IMR-90 (cell line): ENCODE measurements around the gene LRRC4C. TPM values are rescaled to one million over a fixed set of nuclear protein-coding genes. Genes with fewer than 3 reads are reported as not detected.

Experiments used
- ATAC-seq: fragments of 200-7000 bp; cut with Tn5 transposase; 2 replicates; pipeline ENCODE4 v1.9.1; 2020; ENCODE audit warnings: low read depth, mild to moderate bottlenecking, moderate library complexity
- BruUV-seq: library from RNA; stranded (reverse); fragments of 400-500 nt; replicated peaks from 2 replicates; lab custom pipeline; 2021; lab: Mats Ljungman, UMichigan
- CTCF ChIA-PET: fragments of 300-600 bp; formaldehyde crosslinking; extraction: SDS; loops from one replicate; lab custom pipeline; 2021; ENCODE audit warnings: antibody characterized with exemption; lab: Yijun Ruan, JAX
- POLR2A ChIA-PET: fragments of 300-600 bp; sonication (Branson Sonifier 250); formaldehyde crosslinking; loops from one replicate; lab custom pipeline; 2022; ENCODE audit warnings: antibody characterized with exemption; ENCODE audit not compliant: unreplicated experiment; lab: Charles Lee
- DNase-seq: peaks from one replicate; pipeline ENCODE4 v3.0.0; 2013
- H2AFZ ChIP-seq: replicated peaks from 2 replicates; pipeline ENCODE3; 2013; ENCODE audit warnings: low read length, mild to moderate bottlenecking; ENCODE audit not compliant: poor library complexity
- H2AK5ac ChIP-seq: 2 replicates; pipeline ENCODE4 v1.6.1; 2013; ENCODE audit warnings: low read depth, low read length, inconsistent platforms
- H2AK9ac ChIP-seq: replicated peaks from 2 replicates; pipeline ENCODE3; 2013; ENCODE audit warnings: mild to moderate bottlenecking, low read depth, low read length, moderate library complexity; ENCODE audit not compliant: poor library complexity
- H2BK120ac ChIP-seq: 2 replicates; pipeline ENCODE4 v1.6.1; 2013; ENCODE audit warnings: low read depth, low read length, inconsistent platforms
- H2BK15ac ChIP-seq: 3 replicates; pipeline ENCODE4 v1.6.1; 2013; ENCODE audit warnings: low read depth, low read length, inconsistent platforms
- H2BK20ac ChIP-seq: 2 replicates; pipeline ENCODE4 v1.6.1; 2013; ENCODE audit warnings: low read depth, mild to moderate bottlenecking, inconsistent platforms, low read length, moderate library complexity
- H2BK5ac ChIP-seq: 2 replicates; pipeline ENCODE4 v1.6.1; 2013; ENCODE audit warnings: mild to moderate bottlenecking, low read depth, low read length, inconsistent platforms; ENCODE audit not compliant: poor library complexity, severe bottlenecking
- H3K14ac ChIP-seq: replicated peaks from 2 replicates; pipeline ENCODE4 v1.6.1; 2013; ENCODE audit warnings: low read depth, low read length, inconsistent platforms
- H3K18ac ChIP-seq: 2 replicates; pipeline ENCODE4 v1.6.1; 2013; ENCODE audit warnings: low read depth, low read length, control low read depth
- H3K23ac ChIP-seq: 2 replicates; pipeline ENCODE4 v1.6.1; 2013; ENCODE audit warnings: low read depth, low read length, inconsistent platforms
- H3K27ac ChIP-seq: 2 replicates; pipeline ENCODE4 v1.5.1; 2013; ENCODE audit warnings: mild to moderate bottlenecking, control low read depth, low read length; ENCODE audit not compliant: insufficient read depth
- H3K27me3 ChIP-seq: 2 replicates; pipeline ENCODE4 v1.6.1; 2013; ENCODE audit warnings: low read length; ENCODE audit not compliant: control insufficient read depth, insufficient read depth
- H3K36me3 ChIP-seq: 2 replicates; pipeline ENCODE4 v1.6.1; 2013; ENCODE audit warnings: low read length, mixed read lengths; ENCODE audit not compliant: control insufficient read depth, insufficient read depth
- H3K4ac ChIP-seq: 2 replicates; pipeline ENCODE4 v1.6.1; 2013; ENCODE audit warnings: low read depth, low read length, inconsistent platforms
- H3K4me1 ChIP-seq: 2 replicates; pipeline ENCODE4 v1.6.1; 2013; ENCODE audit warnings: low read length, mixed read lengths; ENCODE audit not compliant: control insufficient read depth, insufficient read depth
- H3K4me2 ChIP-seq: 2 replicates; pipeline ENCODE4 v1.6.1; 2013; ENCODE audit warnings: low read depth, mild to moderate bottlenecking, control low read depth, low read length, moderate library complexity
- H3K4me3 ChIP-seq: 2 replicates; pipeline ENCODE4 v1.5.1; 2013; ENCODE audit warnings: low read depth, mild to moderate bottlenecking, control low read depth, low read length, moderate library complexity; ENCODE audit not compliant: insufficient read depth
- H3K56ac ChIP-seq: 2 replicates; pipeline ENCODE4 v1.6.1; 2013; ENCODE audit warnings: low read length, inconsistent platforms; ENCODE audit not compliant: insufficient read depth; ENCODE audit errors: extremely low read depth
- H3K79me1 ChIP-seq, 2 experiments: 2 replicates each; pipeline ENCODE4 v1.6.1; 2013; ENCODE audit warnings: low read length in 2 of 2, inconsistent platforms in 1 of 2, low read depth in 1 of 2
- H3K9ac ChIP-seq: 2 replicates; pipeline ENCODE4 v1.6.1; 2013; ENCODE audit warnings: low read depth, low read length, control low read depth
- H3K9me1 ChIP-seq: 2 replicates; pipeline ENCODE4 v1.6.1; 2013; ENCODE audit warnings: low read length, inconsistent platforms; ENCODE audit not compliant: insufficient read depth
- H3K9me3 ChIP-seq: 2 replicates; pipeline ENCODE4 v1.6.1; 2013; ENCODE audit warnings: low read length; ENCODE audit not compliant: control insufficient read depth, insufficient read depth
- H4K20me1 ChIP-seq: 2 replicates; pipeline ENCODE4 v1.6.1; 2013; ENCODE audit warnings: low read length, inconsistent platforms; ENCODE audit not compliant: insufficient read depth
- H4K5ac ChIP-seq: 2 replicates; pipeline ENCODE4 v1.6.1; 2013; ENCODE audit warnings: mild to moderate bottlenecking, low read depth, low read length, control low read depth
- H4K8ac ChIP-seq, 2 experiments: 2 replicates each; pipeline ENCODE4 v1.6.1; 2013; ENCODE audit warnings: low read depth in 2 of 2, low read length in 2 of 2, control low read depth in 1 of 2, inconsistent platforms in 1 of 2
- H4K91ac ChIP-seq: 2 replicates; pipeline ENCODE4 v1.6.1; 2013; ENCODE audit warnings: low read depth, low read length, inconsistent platforms; ENCODE audit not compliant: insufficient read depth
- BHLHE40 ChIP-seq: fragments of 150-350 bp; IDR thresholded peaks from 2 replicates; pipeline ENCODE4 v1.6.1; 2016; ENCODE audit warnings: mild to moderate bottlenecking, low read depth, low read length
- CEBPB ChIP-seq: IDR thresholded peaks from 2 replicates; pipeline ENCODE4 v1.6.1; 2012; ENCODE audit warnings: low read depth, low read length, improper control_type of control experiment
- CHD1 ChIP-seq: IDR thresholded peaks from 2 replicates; pipeline ENCODE4 v1.6.1; 2012; ENCODE audit warnings: low read depth, low read length, improper control_type of control experiment
- FOS ChIP-seq: fragments of 150-350 bp; IDR thresholded peaks from 2 replicates; pipeline ENCODE4 v1.6.1; 2016; ENCODE audit warnings: low read depth, low read length
- MAFK ChIP-seq: IDR thresholded peaks from 2 replicates; pipeline ENCODE4 v1.6.1; 2012; ENCODE audit warnings: low read depth, low read length, improper control_type of control experiment
- MAZ ChIP-seq: IDR thresholded peaks from 2 replicates; pipeline ENCODE4 v1.6.1; 2012; ENCODE audit warnings: low read depth, mild to moderate bottlenecking, low read length, improper control_type of control experiment, moderate library complexity, borderline replicate concordance
- MXI1 ChIP-seq: IDR thresholded peaks from 2 replicates; pipeline ENCODE4 v1.6.1; 2012; ENCODE audit warnings: low read depth, mild to moderate bottlenecking, low read length, moderate library complexity, borderline replicate concordance
- POLR2A ChIP-seq: IDR thresholded peaks from 2 replicates; pipeline ENCODE4 v1.6.1; 2012; ENCODE audit warnings: mild to moderate bottlenecking, low read depth, low read length
- RAD21 ChIP-seq: IDR thresholded peaks from 2 replicates; pipeline ENCODE4 v1.6.1; 2012; ENCODE audit warnings: low read length, improper control_type of control experiment
- RCOR1 ChIP-seq: IDR thresholded peaks from 2 replicates; pipeline ENCODE4 v1.6.1; 2012; ENCODE audit warnings: mild to moderate bottlenecking, low read length, improper control_type of control experiment; ENCODE audit not compliant: insufficient replicate concordance
- SMC3 ChIP-seq: fragments of 150-350 bp; IDR thresholded peaks from 2 replicates; pipeline ENCODE4 v1.6.1; 2016; ENCODE audit warnings: low read depth, mild to moderate bottlenecking, antibody characterized with exemption, low read length, moderate library complexity
- WGBS, 2 experiments: methylation state at CpG; one replicate each; pipeline versions ENCODE4 v1.1.5 to v1.1.7; 2013; ENCODE audit warnings: missing lambda C conversion rate in 2 of 2; ENCODE audit not compliant: insufficient read length in 1 of 2; ENCODE audit errors: extremely low coverage in 2 of 2; 5-methylcytosine and 5-hydroxymethylcytosine counted together
- dilution Hi-C: fragments of 300-500 bp; cut with HindIII; formaldehyde crosslinking; loops from one replicate; pipeline ENCODE4 v1.14.3; 2018; ENCODE audit warnings: low sequenced_read_pairs; ENCODE audit not compliant: unreplicated experiment
- in situ Hi-C: fragments of 300-500 bp; cut with MboI; formaldehyde crosslinking; loops from 3 replicates; pipeline ENCODE4 v1.14.3; 2019; ENCODE audit warnings: low sequenced_read_pairs, inconsistent platforms, mixed read lengths
- intact Hi-C: fragments of 100-400 bp; cut with micrococcal nuclease; formaldehyde crosslinking; loops from 2 replicates; pipeline ENCODE4 v1.10.0; 2022
- polyA plus RNA-seq, 3 experiments: library from polyadenylated mRNA; depleted of rRNA; stranded (reverse); fragments of >200 nt; gene quantifications; 2 replicates each; pipeline ENCODE4 v1.2.3, GENCODE V29; 2012; ENCODE audit warnings: low replicate concordance in 1 of 3
- total RNA-seq: library from RNA; depleted of rRNA; stranded (reverse); fragments of >200 nt; gene quantifications from 2 replicates; pipeline ENCODE4 v1.2.3, GENCODE V29; 2012
- TF ChIP-seq, protein P1 (sequence below): conservative IDR thresholded peaks from 2 replicates; pipeline ENCODE4 v1.5.1; 2012; ENCODE audit warnings: mild to moderate bottlenecking, low read depth, low read length, improper control_type of control experiment
- TF ChIP-seq, protein P2 (sequence below): fragments of 150-350 bp; IDR thresholded peaks from 2 replicates; pipeline ENCODE4 v1.6.1; 2016; ENCODE audit warnings: low read depth, mild to moderate bottlenecking, low read length, moderate library complexity, borderline replicate concordance

The LRRC4C gene
- total and polyA plus RNA-seq, 2 of the 4 experiments (the other 2 are of a cell fraction) = under 0.01 to 0.03 TPM

DNA sequence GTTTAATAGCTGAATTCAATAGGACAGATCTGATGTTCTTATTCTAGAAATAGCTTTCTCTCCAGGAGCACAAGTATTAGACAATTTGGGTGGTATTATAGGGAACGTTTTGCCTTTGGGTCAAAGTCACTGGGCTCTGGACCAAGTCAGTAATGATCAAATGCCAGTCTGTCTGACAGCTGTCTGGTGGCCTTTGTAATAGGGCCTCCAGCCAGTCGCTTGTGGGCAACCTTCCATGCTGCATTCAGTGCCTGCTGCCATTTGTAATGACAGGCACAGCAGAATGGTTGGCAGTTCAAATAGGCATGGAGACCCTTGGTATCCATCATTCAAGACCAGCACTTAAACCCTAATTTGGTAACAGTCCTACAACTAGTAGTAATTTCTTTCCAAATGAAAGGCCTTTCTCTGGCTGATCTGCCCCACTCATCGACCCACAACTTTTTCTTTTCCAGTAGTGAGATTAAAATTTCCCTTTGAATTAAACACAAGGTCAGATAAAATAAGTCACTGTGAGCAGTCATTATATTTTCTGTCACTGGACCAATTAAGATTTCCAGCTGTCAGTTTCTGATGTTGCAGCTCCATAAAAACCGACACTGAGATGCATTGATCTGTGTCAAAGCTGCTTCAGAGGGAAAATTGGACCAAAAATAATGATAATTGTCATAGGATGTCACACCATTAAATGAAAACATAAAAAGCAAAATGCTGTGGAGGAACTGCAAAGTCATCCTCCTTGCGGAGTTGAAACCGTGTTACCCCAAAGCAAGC lies 1038.1 kb downstream of the LRRC4C start:
- ChIA-PET CTCF (interaction anchor here (0.6 kb wide), 1 partner anchor 19 kb away, joined by 3 read pairs; no protein-coding TSS in a partner anchor), POLR2A (no interaction called here)
- no peak overlapping the region for H3K4ac ChIP-seq
- BruUV-seq = no TSS peak
- H4K5ac ChIP-seq = no peak overlapping the region
- ATAC-seq (no peak), DNase-seq (no peak)
- no peak overlapping the region for H3K18ac ChIP-seq
- H2BK15ac ChIP-seq = no peak overlapping the region
- no peaks in the 10 kb centered on the region for H3K27me3 ChIP-seq
- no peak overlapping the region for H3K9ac ChIP-seq
- no peak overlapping the region for H3K4me2 ChIP-seq
- H3K56ac ChIP-seq = no peak overlapping the region
- no peak overlapping the region for H3K4me3 ChIP-seq
- H3K23ac ChIP-seq = no peak overlapping the region
- dilution Hi-C loops (no loop called here), intact Hi-C loops (no loop called here), in situ Hi-C loops (no loop called here)
- no peaks in the 10 kb centered on the region for H3K9me3 ChIP-seq
- no peak overlapping the region for H2AK5ac ChIP-seq
- H2BK20ac ChIP-seq = no peak overlapping the region
- no peak overlapping the region for H2BK120ac ChIP-seq
- no peaks in the 10 kb centered on the region for H3K4me1 ChIP-seq
- no peak overlapping the region for H2AK9ac ChIP-seq
- no peak overlapping the region for H3K27ac ChIP-seq
- H2AFZ ChIP-seq = no peak overlapping the region
- WGBS, 2 experiments = no CpG with 5 or more reads among the region's 6 CpGs
- no peaks in the 10 kb centered on the region for H3K36me3 ChIP-seq
- H2BK5ac ChIP-seq = no peak overlapping the region
- no peaks in the 10 kb centered on the region for H4K20me1 ChIP-seq
- TF ChIP-seq BHLHE40 = no peak
- TF ChIP-seq RAD21 = no peak
- no peak for TF ChIP-seq MAFK
- TF ChIP-seq, protein P1, sequence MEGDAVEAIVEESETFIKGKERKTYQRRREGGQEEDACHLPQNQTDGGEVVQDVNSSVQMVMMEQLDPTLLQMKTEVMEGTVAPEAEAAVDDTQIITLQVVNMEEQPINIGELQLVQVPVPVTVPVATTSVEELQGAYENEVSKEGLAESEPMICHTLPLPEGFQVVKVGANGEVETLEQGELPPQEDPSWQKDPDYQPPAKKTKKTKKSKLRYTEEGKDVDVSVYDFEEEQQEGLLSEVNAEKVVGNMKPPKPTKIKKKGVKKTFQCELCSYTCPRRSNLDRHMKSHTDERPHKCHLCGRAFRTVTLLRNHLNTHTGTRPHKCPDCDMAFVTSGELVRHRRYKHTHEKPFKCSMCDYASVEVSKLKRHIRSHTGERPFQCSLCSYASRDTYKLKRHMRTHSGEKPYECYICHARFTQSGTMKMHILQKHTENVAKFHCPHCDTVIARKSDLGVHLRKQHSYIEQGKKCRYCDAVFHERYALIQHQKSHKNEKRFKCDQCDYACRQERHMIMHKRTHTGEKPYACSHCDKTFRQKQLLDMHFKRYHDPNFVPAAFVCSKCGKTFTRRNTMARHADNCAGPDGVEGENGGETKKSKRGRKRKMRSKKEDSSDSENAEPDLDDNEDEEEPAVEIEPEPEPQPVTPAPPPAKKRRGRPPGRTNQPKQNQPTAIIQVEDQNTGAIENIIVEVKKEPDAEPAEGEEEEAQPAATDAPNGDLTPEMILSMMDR = no peak
- no peak for TF ChIP-seq POLR2A
- TF ChIP-seq CHD1 = no peak
- no peak for TF ChIP-seq MAZ
- TF ChIP-seq, protein P2, sequence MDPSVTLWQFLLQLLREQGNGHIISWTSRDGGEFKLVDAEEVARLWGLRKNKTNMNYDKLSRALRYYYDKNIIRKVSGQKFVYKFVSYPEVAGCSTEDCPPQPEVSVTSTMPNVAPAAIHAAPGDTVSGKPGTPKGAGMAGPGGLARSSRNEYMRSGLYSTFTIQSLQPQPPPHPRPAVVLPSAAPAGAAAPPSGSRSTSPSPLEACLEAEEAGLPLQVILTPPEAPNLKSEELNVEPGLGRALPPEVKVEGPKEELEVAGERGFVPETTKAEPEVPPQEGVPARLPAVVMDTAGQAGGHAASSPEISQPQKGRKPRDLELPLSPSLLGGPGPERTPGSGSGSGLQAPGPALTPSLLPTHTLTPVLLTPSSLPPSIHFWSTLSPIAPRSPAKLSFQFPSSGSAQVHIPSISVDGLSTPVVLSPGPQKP = no peak
- no peak for TF ChIP-seq RCOR1
- no peak for TF ChIP-seq CEBPB
- TF ChIP-seq SMC3 = no peak
- TF ChIP-seq FOS = no peak
- no peak for TF ChIP-seq MXI1
- no peaks in the 10 kb centered on the region for H3K9me1 ChIP-seq
- H3K79me1 ChIP-seq = no peaks in the 10 kb centered on the region
- H3K14ac ChIP-seq = no peak overlapping the region
- H4K91ac ChIP-seq = no peak overlapping the region
- H4K8ac ChIP-seq = no peak overlapping the region
